NCI-H446 (cell line): Measurements from ENCODE around the gene RHOJ.

ENCODE experiments used
- DNase-seq, 2 experiments: peaks; one replicate each; lab custom pipeline; 2025; lab: John Stamatoyannopoulos, UW

Gene RHOJ

DNA sequence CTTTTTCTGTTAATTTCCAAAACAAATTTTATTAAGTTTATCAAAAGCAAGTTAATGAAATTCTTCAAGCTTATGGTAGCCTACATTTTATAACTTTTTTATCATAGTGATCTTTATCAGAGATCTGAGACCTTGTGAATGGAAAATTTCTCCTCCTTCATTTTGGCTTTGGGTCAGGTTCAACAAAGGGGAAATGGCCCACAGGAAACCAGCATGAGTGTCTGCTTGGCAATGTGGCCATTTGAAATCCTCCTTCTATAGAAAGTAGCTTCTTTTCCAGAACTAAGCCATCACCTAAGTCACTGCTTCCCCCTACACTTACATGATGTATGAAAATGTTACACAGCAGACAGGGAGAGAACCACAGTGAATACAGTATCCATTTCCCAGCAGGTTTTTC is 1.6 kb downstream of the RHOJ start:
- DNase-seq: no peak

DNA sequence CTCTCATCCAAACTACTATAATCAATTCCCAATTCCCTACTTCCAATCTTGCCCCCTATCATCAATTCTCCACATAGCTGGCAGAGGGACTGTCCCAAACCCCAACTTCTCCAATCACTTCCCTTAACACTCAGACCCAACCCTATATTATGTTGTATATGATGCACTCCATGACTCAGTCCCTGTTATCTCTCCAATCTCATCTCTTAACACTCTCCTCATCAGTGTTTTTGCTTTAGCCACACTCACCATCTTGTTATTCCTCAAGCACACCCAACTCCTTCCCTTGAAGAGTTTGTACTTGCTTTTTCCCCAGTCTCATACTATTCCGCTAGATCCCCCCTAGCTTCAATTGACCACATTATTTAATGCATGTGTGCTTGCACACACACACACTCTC is 4.9 kb downstream of the RHOJ start:
- DNase-seq: no peak

DNA sequence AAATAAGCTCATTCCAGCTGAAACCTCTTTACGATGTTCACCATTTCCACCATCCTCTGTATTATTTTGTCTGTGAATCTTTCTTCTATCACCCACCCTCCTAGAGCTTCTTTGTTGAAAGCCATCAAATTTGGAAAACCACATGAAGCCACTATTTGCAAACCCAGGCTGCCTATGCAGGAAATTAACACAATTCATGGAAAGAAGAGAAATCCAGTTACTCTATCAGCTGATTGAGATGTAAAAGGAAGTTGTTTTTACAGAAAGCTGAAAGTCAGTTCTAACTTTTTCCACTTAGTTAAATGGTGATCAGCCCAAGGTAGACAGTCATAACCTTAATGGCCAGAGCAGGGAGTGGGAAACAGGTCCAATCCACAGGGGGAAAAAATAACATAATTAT is 6.6 kb downstream of the RHOJ start:
- no peak for DNase-seq

DNA sequence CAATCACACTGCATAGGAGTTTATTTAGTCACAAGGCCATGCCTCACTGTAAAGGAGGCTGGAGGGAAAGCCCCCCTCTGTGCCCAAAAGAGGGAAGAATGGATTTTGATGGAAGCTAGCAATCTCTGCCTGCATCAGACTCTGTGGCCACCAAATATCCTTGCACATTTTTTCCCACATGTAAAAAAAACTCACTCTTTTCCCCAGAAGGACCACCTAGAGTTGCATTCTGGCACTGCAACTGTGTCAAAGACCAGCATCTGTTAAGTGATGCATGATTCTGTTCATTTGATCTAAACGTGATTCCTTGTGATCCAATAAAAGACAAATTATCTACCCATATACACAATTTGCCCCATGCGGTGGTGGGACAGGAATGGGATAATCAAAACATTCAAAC is 8.0 kb downstream of the RHOJ start:
- DNase-seq: no peak

DNA sequence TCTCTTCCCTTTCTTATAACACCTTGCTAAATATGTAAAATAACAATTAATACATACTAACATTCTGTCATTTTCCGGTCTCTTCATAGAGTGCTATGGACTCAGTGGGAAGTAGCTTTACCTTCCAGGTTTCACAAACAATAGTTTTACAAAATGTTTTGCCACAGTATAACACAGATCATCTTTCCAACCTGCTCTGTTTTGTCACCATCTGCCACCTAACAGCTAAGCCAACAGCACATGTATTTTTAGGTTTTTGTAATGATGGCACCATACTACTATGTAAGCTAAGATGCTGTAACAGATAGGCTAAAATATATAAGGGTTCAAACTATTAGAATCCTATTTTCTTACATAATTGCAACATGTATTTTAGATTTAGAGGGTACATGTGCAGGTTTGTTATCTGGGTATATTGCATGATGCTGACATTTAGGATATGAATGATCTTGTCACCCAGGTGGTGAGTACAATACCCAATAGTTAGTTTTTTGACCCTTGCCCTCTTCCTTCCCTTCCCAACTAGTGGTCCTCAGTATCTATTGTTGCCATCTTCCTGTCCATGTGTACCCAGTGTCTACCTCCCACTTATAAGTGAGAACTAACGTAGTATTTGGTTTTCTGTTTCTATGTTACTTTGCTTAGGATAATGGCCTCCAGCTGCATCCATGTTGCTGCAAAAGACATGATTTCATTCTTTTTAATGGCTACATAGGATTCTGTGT is 8.7 kb downstream of the RHOJ start:
- DNase-seq: no peak

DNA sequence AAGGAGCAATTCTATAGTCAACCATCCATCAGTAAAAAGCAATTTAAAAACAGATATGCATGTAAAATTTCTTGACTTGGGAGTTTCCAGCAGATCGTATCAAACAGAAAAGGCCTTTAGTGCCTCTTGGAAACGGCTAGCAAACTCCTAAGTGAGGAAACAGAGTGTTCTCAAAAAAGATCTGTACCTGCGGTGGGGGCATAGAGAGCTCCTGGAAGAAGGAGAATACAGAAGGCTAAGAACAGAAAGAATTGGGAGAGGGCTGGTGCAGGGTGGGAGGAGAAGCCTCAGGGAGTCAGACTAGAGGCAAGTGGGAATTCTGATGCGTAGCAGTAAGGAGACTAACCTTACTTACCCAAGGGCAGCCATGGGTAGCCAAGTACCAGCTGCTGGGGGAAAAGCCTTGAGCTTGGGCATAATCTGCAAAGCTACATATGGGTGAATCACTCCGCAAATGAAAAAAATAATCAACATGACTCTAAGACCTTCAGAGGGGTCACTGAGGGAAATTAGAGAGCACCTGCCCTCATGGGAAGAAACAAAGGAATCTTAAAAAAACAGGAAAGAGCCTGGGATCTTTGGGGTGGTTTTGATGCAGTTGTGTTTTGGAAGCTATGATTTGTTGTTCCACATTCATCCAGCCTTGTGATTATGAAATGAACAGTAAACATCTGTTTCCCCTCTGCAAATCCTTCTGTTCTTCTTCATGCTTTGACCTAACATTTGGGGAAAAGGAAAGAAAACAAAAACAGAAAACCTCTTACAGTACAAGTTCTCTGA is 10.4 kb downstream of the RHOJ start:
- no peak for DNase-seq

DNA sequence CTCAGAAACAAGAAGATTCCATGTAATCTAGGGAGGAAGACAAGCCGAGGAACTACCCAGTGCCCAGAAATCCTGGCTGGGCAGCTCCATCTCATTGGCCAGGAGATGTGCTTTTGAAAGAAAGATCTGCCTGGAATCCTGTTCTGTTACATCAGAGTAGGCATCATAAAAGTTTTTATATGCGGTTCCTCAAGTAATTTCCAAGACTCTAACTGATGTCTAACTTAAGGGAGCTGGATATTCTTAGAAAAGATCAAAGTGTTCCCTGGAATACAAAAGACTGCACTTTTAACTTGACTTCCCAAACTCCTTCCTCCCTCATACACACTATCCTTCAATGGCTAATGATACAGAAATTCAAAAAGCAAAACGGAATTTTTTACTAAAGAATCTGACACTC is 16.3 kb downstream of the RHOJ start:
- DNase-seq: no peak

DNA sequence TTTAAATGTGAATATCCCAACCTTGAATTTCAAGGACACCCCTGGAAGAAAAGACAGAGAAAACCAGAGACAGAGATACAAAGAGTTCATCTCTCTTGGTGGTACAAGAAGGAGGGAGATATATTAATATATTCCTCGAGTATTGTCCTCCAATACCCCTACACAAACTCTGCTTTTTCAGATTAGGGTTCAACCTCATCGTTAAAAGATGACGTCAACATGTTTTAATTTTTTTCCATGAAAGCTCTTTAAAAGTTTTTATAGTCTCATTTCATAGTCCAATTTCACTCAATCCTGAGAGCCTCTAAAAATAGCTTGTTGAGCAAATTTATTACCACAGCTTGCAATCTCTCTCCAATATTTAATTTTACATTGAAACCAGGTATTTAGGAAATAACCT is 19.4 kb downstream of the RHOJ start:
- no peak for DNase-seq

DNA sequence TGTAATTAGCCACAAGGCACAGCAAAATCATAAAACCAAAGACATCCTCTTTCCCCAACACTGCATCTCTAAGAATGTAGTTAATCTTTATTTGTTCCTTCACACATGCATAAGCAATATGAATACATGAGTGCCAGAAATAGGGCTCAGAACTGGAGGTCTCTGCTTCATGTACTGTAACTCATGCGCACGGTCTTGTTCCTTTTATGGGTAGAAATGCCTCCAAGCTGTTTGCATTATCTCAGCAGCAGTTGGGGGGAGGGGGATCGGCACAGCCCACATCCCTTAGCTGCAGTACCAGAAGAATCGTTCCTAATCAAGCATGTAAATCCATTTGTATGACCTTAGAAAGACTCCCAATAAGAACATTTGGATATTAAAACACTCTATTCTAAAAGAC is 20.0 kb downstream of the RHOJ start:
- DNase-seq: peak; percentile 40 to 57

DNA sequence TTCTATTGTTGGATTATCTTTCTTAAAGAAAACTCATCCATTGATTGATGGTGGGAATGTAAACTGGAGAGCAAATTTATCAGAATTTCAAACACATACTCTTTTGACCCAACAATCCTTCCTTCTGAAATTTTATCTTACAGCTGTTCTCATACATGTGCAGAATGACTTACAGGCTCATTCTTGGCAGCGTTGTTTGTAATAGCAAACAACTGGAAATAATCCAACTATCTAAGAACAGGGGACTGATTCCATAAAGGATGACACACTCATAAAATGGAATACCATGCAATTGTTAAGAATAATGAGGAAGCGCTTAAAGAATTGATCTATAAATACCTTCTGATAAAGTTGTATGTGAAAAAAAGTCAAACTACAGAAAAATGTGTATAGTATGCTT is 24.0 kb downstream of the RHOJ start:
- DNase-seq: peak in 1 of 2 experiments; percentile 20

DNA sequence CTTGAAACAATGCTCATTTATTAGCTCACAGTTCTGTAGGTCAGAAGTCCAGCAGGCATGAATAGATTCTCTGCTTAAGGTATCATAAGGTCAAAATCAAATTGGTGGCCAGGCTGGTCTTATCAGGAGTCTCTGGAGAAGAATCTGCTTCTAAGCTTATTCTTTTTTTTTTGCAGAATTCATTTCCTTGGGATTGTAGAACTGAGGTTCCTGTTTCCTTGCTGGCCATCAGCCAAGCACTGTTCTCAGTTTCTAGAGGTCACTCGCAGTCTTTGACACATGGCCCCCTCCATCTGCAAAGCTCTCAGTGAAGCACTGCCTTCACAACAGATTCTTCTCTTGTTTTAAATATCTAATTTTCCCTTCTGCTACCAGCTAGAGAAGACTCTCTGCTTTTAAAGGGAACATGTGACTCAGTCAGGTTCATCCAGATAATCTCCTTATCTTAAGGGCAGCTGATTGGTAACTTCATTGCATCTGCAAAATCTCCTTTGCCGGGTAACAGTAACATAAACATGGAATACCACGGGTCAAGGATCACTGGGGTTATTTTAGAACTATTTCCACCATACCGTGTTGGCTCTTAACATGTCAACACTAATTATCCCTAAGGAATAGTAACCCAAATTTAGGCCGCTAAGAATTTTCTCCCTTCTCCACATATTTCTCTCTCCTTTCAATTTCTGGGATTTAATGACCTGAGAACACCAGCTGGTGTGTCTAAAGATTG is 25.3 kb downstream of the RHOJ start:
- no peak for DNase-seq

DNA sequence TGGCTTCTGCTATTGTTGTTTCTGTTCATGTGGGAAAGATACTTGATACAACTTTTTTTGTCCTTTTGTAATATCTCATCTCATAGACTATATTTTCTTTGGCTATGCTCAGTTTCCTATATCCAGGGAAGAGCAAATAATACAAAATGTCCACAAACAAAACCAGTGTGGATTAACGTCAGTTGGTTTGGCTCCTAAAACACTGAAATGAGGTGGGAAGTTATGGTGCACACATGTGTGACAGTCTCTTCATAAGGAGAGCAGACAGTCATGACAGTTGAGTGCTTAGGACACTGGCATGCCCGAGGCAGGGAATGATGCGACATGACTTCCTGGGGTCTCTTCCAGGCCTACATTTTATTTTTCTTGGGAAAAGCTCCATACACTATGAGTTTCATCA is 27.5 kb downstream of the RHOJ start:
- no peak for DNase-seq

DNA sequence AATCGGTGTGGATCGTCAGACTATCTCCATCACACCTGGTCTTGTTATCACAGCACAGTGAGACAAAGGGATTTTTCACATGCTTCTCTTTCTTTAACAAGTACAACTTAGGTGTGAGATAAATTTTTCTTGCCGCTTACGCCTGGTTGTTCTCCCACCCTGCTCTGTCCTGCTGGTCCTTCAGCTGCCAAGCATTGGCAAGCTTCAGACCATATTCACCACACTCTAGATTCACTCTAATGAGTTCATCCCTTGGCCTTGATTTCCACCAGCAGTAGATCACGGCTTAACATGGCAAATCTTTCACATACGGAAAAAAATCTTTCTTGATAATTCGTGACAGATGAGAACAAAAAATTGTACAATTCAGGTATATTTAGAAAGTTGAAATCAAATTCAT is 33.5 kb downstream of the RHOJ start:
- no peak for DNase-seq

DNA sequence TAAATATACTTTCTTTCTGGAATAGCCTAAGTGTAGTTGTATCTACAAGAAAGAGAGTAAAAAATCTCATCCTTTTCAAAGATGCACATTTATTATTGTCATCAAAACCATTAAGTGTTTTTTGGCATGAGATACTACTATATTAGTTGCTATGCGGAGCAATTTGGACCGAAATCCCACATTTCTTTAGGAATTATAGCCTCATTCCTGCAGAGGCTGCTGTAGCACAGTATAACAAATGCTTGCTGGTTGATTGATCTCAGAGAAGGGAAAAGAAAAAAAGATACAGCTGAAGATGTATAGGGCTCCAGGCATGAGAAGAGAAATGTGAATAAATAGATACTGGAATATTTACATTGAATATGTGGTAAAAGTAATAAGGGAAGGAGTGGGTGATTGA is 36.0 kb downstream of the RHOJ start:
- DNase-seq: no peak

DNA sequence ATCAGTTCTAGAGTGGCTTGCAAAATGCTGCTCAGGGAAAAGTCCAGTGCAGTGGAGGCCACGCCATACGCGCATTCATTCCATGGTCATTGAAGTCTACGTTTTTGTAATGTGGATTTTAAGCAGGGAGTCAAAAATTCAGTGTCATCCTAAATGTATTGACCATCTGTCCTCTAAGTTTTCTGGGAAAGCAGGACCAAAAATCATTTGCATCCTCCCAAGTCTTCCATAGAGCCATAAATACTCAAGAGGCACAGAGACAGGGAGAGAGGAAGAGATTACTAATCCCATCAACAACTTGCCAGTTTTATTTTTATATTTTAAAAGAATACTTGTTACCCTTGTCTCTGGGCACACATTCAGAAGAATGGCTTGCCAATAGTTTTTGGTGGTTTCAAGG is 36.9 kb downstream of the RHOJ start:
- DNase-seq: no peak

DNA sequence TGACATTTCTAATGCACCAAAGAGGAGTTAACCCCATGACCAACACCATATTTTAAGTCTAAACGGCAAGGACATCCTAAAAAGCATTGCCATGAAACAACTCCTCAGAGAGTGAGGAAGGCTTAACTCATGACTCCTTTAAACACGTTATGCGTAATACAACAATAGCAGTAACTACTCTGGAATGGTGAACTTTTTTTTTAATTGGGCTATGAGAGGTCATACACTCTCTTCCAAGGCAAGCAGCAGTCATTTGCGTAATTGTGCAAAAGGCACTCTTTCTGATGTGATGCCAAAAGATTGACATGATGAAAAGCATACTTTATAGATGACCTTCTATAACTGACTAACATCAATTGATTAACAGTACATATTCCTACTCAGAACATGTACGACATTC is 39.4 kb downstream of the RHOJ start:
- DNase-seq: no peak

DNA sequence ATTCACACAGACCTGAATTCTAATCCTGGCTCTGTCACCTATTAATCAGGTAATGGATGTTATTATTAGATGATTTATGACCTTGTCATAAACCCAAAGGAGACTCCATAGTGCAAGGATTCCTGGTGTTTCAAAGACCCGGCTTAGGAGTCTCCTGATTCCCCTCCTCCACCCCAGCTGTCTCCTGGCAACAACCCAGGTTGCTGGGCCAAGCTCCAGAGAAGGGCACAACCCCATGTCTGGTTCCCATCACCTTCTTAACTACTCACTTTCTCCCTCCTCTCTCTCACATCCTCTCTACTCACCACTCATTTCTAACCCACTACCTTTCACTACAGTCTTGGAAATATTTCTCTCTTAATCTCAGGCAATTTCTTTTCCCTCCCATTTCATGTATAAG is 41.6 kb downstream of the RHOJ start:
- peak in 1 of 2 experiments; percentile 80 for DNase-seq

DNA sequence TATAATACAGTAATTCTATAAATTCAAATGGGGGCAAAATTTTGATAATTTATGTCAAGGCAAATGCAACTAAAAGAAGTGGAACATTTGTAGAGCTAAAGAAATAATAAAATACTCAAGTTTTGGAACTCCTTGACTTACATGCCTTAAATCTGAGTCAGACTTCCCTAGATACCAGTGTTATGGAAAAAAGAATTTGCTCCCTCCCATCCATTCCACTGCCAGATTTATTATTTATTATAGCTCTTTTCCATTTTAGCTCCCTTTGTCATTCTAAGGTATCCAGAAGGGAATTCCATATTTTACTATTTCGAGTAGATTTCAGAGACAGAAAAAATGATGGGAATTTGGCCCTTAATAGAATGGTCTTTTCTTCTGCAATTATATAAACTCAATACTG is 44.0 kb downstream of the RHOJ start:
- DNase-seq: no peak

DNA sequence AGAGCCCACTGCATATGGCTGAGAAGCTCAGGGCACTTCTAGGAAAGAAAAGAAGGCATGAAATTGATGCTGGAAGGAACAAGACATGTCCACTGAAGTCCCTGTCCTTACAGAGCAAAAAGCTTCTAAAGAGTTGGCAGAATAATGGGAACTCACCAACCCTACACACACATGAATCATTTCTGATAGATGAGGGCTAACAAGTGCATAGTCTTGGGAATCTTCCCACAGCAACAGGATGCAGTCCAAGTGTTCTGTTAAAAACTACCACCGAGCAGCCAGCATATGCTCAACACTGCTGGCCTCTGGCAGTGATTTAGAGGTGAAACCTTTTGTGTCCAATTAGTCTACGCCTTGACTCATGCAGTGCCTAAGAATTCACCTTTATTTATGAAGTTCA is 44.8 kb downstream of the RHOJ start:
- peak; percentile 11 to 76 for DNase-seq

DNA sequence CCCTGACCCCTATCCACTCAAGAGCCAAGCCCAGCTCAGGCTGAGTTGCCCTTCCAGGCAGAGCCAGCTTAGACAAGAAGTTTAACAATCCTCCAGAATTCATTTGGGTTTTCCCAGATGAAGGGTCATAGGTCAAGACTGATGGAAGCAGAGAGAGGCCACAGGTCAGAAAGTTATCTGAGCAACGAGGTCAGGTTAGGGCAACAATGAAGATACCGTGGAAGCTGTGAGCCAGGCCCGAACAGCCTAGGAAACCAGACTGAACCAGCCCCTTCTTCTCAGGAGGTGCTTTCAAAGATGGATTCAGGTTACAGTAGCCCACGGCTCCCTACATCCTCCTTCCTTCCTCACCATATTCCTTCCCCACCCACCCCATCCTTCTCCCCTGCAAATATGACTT is 53.1 kb downstream of the RHOJ start:
- DNase-seq: no peak

DNA sequence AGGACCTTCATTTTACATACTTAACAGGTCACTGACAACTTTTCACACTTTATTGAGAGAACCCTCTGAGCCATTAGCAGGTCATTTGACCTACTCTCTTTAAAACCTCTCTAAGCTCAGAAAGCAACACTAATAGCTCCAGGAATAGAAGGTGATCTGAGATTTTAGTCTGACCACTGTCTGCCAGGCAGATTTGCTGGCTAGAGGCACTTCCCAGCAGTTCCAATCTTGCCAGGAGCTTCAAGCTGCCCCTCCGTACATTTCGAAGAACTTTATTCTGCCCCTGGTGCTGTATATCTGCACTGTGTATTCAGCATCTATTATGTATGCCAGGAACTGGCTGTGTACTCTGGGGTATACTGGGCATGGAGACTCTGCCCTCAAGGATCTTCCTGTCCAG is 58.2 kb downstream of the RHOJ start:
- no peak for DNase-seq

DNA sequence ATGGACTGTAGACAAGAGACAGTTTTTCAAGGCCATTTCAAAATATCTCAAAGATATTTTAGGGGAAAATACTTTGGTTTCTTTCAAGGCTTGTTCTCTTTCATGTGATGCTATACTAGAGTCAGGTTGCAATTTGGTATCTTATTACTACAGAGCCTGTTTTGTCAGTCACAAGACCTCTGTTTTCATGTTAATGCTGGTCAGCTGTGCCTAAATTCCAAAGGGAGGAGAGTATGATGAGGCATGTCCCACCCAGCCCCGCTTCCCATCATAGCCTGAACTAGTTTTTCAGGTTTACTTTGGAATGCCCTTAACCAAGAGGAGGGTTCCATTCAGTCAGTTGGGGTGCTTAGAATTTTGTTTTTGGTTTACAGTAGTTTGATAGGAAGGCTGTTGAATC is 61.9 kb downstream of the RHOJ start:
- DNase-seq: no peak

DNA sequence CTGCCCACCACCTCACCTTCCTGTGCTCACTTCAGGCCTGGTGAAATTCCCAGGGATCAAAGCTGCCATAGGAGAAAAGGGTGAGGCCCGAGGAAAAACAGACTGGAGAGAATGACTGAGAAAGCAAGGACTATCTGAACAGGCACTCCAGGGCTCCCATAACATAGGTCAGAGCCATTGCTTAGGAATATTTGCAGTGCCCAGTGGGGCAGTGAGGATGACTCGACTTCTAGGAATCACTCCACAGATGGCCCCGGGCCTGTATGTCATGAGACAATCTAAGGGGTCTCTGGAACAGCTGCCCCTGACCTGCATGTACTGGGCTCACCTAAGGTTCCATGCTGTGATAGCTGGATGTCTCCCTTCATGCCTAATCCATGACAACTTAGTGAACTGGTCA is 62.9 kb downstream of the RHOJ start:
- no peak for DNase-seq
